SK-N-MC (cell line): ENCODE results near the gene ANKRD30A.

Source experiments
- DNase-seq: peaks from one replicate; pipeline ENCODE4 v3.0.0-alpha.2; 2011; ENCODE audit warnings: low read depth, low spot score
- H3K27ac ChIP-seq: fragments of 200-600 bp; sonication (generic); 2 replicates; pipeline ENCODE4 v1.5.1; 2016; ENCODE audit warnings: mixed run types
- H3K36me3 ChIP-seq: fragments of 200-600 bp; sonication (generic); 2 replicates; pipeline ENCODE4 v1.6.1; 2017; ENCODE audit warnings: antibody characterized with exemption, low read length, mixed read lengths; ENCODE audit not compliant: insufficient read depth
- H3K4me3 ChIP-seq: fragments of 200-600 bp; sonication (generic); 2 replicates; pipeline ENCODE4 v1.5.1; 2016
- H3K9ac ChIP-seq: fragments of 200-600 bp; sonication (generic); 2 replicates; pipeline ENCODE4 v1.8.0; 2017; ENCODE audit warnings: mixed run types, mixed read lengths; ENCODE audit not compliant: insufficient read length
- H3K9me3 ChIP-seq: fragments of 200-600 bp; sonication (generic); 2 replicates; pipeline ENCODE4 v1.6.1; 2017; ENCODE audit warnings: low read depth, mild to moderate bottlenecking, antibody characterized with exemption, low read length, moderate library complexity, mixed read lengths
- EZH2 ChIP-seq: fragments of 200-600 bp; sonication (generic); IDR thresholded peaks from one replicate; pipeline ENCODE4 v1.6.1; 2017; ENCODE audit warnings: antibody characterized with exemption
- FOXP2 ChIP-seq: optimal IDR thresholded peaks from 2 replicates; pipeline ENCODE3; 2011; ENCODE audit warnings: mild to moderate bottlenecking, moderate library complexity; ENCODE audit not compliant: insufficient read depth; ENCODE audit errors: extremely low read length, control extremely low read depth
- POLR2AphosphoS5 ChIP-seq: IDR thresholded peaks from 2 replicates; pipeline ENCODE4 v1.6.1; 2012; ENCODE audit warnings: mild to moderate bottlenecking, low read depth, low read length, borderline replicate concordance

ANKRD30A gene

GRCh38 chr10:37263304-37263703, 137.9 kb downstream of the ANKRD30A start:
- Histone ChIP-seq H3K36me3 (no peaks in the 10 kb centered on the region), H3K9ac (no peak overlapping the region), H3K27ac (no peak overlapping the region), H3K4me3 (no peak overlapping the region), H3K9me3 (no peaks in the 10 kb centered on the region)
- no peak for TF ChIP-seq POLR2AphosphoS5
- TF ChIP-seq EZH2: no peak
- no peak for TF ChIP-seq FOXP2
- DNase-seq: no peak

- TF ChIP-seq POLR2AphosphoS5 (no peak), EZH2 (no peak), FOXP2 (no peak)
- Histone ChIP-seq H3K36me3 (no peaks in the 10 kb centered on the region), H3K9me3 (no peaks in the 10 kb centered on the region), H3K4me3 (no peak overlapping the region), H3K9ac (no peak overlapping the region), H3K27ac (no peak overlapping the region)
- DNase-seq: no peak
Measured at GRCh38 chr10:37268266-37268665, 142.9 kb downstream of the ANKRD30A start.

GRCh38 chr10:37269554-37270256, 144.3 kb downstream of the ANKRD30A start:
- no peaks in the 10 kb centered on the region for H3K36me3 ChIP-seq
- H3K9ac ChIP-seq: no peak overlapping the region
- H3K9me3 ChIP-seq: no peaks in the 10 kb centered on the region
- DNase-seq: no peak
- H3K27ac ChIP-seq: no peak overlapping the region
- no peak for TF ChIP-seq EZH2
- TF ChIP-seq FOXP2: no peak
- TF ChIP-seq POLR2AphosphoS5: no peak
- no peak overlapping the region for H3K4me3 ChIP-seq

- Histone ChIP-seq H3K4me3 (no peak overlapping the region), H3K36me3 (no peaks in the 10 kb centered on the region), H3K9me3 (no peaks in the 10 kb centered on the region), H3K27ac (no peak overlapping the region), H3K9ac (no peak overlapping the region)
- TF ChIP-seq FOXP2 (no peak), POLR2AphosphoS5 (no peak), EZH2 (no peak)
- no peak for DNase-seq
Measured at GRCh38 chr10:37275216-37275777, 149.9 kb downstream of the ANKRD30A start.

- Histone ChIP-seq H3K9me3 (no peaks in the 10 kb centered on the region), H3K36me3 (no peaks in the 10 kb centered on the region), H3K9ac (no peak overlapping the region), H3K27ac (no peak overlapping the region), H3K4me3 (no peak overlapping the region)
- TF ChIP-seq POLR2AphosphoS5 (no peak), FOXP2 (no peak), EZH2 (no peak)
- no peak for DNase-seq
Measured at GRCh38 chr10:37285063-37285462, 159.7 kb downstream of the ANKRD30A start.

- no peak for DNase-seq
- no peak overlapping the region for H3K27ac ChIP-seq
- no peaks in the 10 kb centered on the region for H3K36me3 ChIP-seq
- TF ChIP-seq FOXP2: no peak
- TF ChIP-seq EZH2: no peak
- no peak for TF ChIP-seq POLR2AphosphoS5
- no peak overlapping the region for H3K9ac ChIP-seq
- no peaks in the 10 kb centered on the region for H3K9me3 ChIP-seq
- H3K4me3 ChIP-seq: no peak overlapping the region
Measured at GRCh38 chr10:37289833-37290464, 164.6 kb downstream of the ANKRD30A start.

GRCh38 chr10:37301271-37301670, 175.9 kb downstream of the ANKRD30A start:
- Histone ChIP-seq H3K4me3 (no peak overlapping the region), H3K9me3 (no peaks in the 10 kb centered on the region), H3K9ac (no peak overlapping the region), H3K27ac (no peak overlapping the region), H3K36me3 (no peaks in the 10 kb centered on the region)
- no peak for DNase-seq
- TF ChIP-seq EZH2 (no peak), FOXP2 (no peak), POLR2AphosphoS5 (no peak)

- H3K27ac ChIP-seq: no peak overlapping the region
- no peaks in the 10 kb centered on the region for H3K36me3 ChIP-seq
- DNase-seq: no peak
- H3K9ac ChIP-seq: no peak overlapping the region
- no peak overlapping the region for H3K4me3 ChIP-seq
- no peaks in the 10 kb centered on the region for H3K9me3 ChIP-seq
- TF ChIP-seq EZH2 (no peak), POLR2AphosphoS5 (no peak), FOXP2 (no peak)
Measured at GRCh38 chr10:37304036-37304435, 178.6 kb downstream of the ANKRD30A start.
